Endothelial cell of umbilical vein (primary cell): ENCODE measurements around the gene MTG2.

Experiments
- EZH2 ChIP-seq: IDR thresholded peaks from 2 replicates; pipeline ENCODE4 v1.6.1; 2012; ENCODE audit warnings: borderline replicate concordance, low read depth, mild to moderate bottlenecking, moderate library complexity, low read length, inconsistent platforms; ENCODE audit not compliant: severe bottlenecking
- POLR2A ChIP-seq: IDR thresholded peaks from 2 replicates; pipeline ENCODE4 v1.6.1; 2012; ENCODE audit warnings: low read depth, mild to moderate bottlenecking, control low read depth, low read length
- POLR2AphosphoS5 ChIP-seq: IDR thresholded peaks from 2 replicates; pipeline ENCODE4 v1.6.1; 2012; ENCODE audit warnings: low read depth, mild to moderate bottlenecking, control low read depth, low read length, moderate library complexity; ENCODE audit not compliant: insufficient read depth
- TF ChIP-seq, protein P1 (sequence below), 2 donors: IDR thresholded peaks; 1 replicate in 1 of 2; 2 replicates in 1 of 2; pipeline ENCODE4 v1.5.1; 2011; ENCODE audit warnings: low read length in 2 of 2, mild to moderate bottlenecking in 2 of 2, moderate library complexity in 2 of 2, control low read depth in 1 of 2, inconsistent platforms in 1 of 2, low read depth in 1 of 2; ENCODE audit not compliant: insufficient read depth in 1 of 2; ENCODE audit errors: extremely low read depth in 1 of 2

GRCh38 chr20:62156592-62157386, 26.0 kb upstream of the MTG2 start:
- TF ChIP-seq, protein P1, sequence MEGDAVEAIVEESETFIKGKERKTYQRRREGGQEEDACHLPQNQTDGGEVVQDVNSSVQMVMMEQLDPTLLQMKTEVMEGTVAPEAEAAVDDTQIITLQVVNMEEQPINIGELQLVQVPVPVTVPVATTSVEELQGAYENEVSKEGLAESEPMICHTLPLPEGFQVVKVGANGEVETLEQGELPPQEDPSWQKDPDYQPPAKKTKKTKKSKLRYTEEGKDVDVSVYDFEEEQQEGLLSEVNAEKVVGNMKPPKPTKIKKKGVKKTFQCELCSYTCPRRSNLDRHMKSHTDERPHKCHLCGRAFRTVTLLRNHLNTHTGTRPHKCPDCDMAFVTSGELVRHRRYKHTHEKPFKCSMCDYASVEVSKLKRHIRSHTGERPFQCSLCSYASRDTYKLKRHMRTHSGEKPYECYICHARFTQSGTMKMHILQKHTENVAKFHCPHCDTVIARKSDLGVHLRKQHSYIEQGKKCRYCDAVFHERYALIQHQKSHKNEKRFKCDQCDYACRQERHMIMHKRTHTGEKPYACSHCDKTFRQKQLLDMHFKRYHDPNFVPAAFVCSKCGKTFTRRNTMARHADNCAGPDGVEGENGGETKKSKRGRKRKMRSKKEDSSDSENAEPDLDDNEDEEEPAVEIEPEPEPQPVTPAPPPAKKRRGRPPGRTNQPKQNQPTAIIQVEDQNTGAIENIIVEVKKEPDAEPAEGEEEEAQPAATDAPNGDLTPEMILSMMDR (IDR thresholded peaks at IDR 0.05; ENCODE audit: extremely low read depth in 1 of 2, insufficient read depth in 1 of 2, low read depth in 1 of 2, low read length in 2 of 2) = peak; percentile 69 to 92
- TF ChIP-seq POLR2A = no peak
- TF ChIP-seq EZH2 = no peak
- no peak for TF ChIP-seq POLR2AphosphoS5
